HG03025 (cell line): ENCODE measurements around the gene CKS1B.

Experiments
- ATAC-seq: cut with Tn5 transposase; IDR thresholded peaks from one replicate; pipeline ENCODE4 v1.9.1; 2021; ENCODE audit warnings: mild to moderate bottlenecking, moderate library complexity; ENCODE audit not compliant: unreplicated experiment, low FRiP score

CKS1B gene

DNA sequence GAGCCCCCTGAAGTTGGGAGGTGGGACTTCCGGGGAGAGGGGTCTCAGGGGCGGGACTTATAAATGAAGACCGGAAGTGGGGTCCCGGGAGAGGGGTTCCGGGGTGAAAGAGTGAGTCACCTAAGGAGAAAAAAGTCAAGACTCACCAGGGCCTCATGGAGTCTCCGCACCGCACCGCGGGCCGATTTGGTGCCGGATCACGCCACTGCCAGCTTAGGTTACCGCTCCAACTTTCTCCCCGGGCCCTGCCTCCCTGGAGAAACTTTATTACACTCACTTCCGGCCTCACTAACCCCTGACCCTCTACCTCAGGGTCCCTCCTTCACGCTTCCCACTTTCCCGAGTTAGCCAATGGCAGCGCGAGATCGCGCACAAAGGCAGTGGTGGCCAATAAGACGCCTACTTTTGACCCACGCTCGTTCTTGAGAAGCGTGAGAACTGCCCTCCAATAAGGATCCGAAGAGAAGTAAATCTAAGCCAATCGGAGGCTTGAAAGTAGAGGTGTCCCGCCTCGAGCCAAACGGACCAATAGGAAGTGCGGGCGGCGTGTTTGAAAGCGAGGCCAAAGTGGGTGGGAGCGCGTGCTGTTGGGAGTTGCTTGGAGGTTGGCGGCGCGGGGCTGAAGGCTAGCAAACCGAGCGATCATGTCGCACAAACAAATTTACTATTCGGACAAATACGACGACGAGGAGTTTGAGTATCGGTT is at the start of gene CKS1B:
Gene CKS1B (plus strand): TSS at position 580 of the 706 bp plus-strand sequence. CDS start 65 bp downstream, at position 645.
- ATAC-seq, result peak; percentile 72

DNA sequence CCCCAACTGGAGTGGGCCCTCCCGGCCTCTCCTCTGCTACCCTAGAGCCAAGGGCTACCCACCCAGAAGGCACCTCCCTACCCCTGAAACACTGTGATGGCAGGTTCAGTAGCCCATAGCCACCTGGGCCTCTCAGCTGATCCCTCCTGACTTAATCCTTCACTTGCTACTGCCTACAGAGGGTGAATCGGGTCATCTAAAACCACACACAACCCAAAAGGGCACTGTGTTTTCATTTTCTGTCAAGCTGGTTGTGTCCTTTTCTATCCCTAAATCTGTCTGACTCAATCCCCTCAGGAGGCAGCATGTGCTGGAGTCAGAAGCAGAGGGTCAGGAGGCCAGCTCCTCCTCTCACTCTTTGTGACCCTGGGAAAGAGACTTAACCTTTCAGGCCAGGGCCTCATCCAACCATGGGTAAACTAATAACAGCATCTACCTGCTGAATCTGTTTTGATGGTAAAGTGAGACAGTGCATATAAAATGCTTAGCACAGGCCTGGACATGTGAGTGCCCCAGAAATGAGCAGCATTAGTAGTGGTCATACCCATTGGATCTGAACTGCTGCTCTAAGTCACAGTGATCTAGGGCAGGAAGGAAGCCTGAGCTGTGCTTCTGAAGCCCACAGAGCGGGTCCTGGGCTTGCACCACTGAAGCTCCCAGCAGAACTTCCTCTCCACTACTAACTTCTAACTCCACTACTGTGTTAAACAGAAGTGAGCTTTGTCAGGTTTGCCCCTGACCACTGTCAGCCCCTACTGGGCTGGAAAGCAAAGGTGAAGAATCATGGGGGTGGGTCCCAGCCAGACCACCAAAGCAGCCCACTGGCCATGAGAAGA is 48.9 kb upstream of the CKS1B start:
- no peak for ATAC-seq

DNA sequence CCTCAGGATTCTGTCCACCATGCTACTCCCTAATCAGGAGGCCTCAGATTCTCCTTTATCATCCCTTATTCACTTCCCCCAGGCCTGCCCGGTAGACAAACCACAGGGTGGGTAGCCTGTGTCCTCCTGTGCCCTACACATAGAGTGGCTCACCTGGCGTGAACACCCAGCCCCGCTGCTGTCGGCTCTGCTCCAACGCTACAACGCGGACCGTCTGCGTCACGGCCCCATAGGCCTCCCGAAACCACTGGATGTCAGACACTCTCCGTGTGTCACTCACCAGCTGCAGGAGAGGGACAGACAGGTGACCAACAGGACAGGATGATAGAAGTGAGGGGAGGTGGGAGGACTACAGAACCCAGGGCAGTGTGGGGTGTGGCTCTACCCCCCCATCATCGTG is 48.3 kb upstream of the CKS1B start:
- ATAC-seq, result no peak

DNA sequence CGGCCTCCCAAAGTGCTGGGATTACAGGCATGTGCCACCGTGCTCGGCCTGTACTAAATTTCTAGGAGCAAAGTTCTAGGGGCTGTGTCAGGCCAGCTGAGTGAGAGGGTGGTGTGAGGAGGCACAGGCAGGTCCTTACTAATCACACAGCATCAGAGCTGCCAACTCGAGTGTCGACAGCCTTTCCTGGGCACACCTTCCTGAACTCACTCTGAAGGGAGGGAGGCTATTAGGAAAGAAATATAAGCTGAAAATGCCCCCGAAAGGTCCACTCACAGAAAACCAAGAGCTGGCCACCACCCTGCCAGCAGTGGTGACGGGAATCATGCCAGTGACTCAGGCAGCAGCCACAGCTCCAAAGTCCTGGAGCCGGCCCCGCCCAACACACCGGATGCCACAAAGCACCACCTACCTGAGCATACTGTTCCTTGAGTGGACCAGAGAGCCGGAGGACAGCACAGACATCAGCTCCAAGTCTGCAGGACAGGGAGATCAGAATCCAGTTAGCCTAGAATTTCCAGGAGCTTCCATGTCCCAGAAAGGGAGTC is 42.5 kb upstream of the CKS1B start:
- no peak for ATAC-seq

GRCh38 chr1:154934358-154934948 is 40.0 kb upstream of the CKS1B start:
- no peak for ATAC-seq

DNA sequence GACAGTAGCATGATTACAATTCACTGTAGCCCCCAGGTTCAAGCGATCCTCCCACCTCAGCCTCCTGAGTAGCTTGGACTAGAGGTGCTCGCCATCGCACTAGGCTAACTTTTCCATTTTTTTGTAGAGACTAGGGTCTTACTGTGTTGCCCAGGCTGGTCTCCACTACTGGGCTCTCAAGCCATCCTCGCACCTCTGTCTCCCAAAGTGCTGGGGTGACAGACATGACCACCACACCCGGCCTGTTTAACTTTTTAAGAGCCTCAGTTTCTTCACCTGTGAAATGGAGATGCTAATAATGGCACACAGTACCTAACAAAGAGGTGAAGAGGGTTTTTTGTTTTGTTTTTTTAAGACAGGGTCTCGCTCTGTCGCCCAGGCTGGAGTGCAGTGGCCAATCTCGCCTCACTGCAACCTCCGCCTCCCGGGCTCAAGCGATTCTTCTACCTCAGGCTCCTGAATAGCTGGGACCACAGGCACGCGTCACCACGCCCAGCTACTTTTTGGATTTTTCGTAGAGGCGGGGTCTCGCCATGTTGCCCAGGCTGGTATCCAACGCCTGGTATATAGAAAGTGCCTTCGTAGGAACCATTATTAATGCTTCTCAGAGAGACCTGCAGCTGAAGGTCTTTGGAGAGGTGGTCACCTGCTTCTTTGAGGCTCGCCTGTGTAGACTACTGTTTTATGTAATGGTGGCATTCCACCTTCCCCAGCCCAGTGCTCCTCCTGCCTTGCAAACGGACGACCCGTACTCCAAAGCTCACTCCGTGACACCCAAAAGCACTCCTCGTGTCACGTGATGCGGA is 38.5 kb upstream of the CKS1B start:
- no peak for ATAC-seq

GRCh38 chr1:154936555-154937084 is 37.9 kb upstream of the CKS1B start, which contains the start of gene PMVK:
Gene PMVK, minus strand, starts transcription at chr1:154936719. Its CDS starts 34 bp downstream, at chr1:154936685.
- ATAC-seq, result peak; percentile 74

DNA sequence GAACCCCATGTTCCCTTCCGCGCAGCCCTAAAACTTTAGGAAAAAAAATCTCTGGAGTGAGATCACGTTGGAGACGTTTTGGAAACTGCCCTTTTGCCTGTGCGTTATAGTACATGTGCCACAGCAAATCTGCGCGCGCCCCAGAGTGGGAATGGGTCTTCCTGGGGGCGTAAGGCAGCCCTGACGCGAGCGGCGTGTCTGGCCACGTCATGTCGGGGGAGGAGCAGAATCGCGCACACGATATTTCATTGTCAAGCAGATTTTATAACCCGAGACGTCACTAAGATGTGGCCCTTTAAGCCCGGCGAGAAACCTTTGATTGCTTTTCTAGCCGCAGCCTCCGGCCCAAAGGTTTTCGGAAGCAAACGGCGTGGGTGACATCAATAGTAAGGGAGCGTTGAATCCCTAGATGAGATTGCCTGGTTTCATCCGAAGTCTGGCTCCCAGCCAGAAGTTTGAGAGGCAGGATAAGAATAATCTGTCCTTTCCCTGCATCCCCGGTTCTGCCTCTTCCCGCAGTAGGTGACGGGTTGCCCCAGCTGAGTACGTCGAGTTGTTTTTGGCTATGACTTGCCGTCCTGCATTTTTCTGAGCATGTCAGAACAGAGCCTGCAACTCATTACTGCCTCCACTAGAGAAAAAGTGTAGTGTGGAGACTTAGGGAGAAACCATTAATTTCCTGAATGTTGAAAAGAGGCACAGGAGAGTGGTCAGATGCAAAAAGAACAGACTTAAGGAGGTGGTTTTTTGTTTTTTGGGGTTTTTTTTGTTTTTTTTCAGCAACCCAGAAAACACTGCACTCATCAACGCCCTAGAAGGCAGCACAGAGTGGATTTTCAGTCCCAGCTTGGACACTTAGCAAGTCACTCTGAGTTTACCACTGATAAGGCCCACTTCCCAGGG is 37.1 kb upstream of the CKS1B start:
- ATAC-seq, result peak; percentile 50

DNA sequence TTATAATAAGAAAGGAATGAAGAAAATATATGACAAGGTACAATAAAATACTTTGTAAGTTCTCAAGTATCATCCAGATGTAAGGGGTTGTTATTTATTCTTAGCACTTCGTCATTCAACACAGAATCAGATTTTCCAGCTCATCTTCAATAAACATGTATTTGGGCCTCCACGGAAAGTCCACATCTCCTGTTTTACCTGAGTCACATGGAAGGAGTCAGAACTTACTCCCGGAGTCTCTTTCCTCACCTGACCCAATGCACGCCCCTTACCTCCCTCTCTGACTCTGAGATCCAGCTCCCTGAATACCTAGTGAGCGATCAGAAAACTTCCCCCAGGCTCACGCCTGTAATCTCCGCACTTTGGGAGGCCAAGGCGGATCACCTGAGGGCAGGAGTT is 36.5 kb upstream of the CKS1B start:
- no peak for ATAC-seq

GRCh38 chr1:154938604-154939399 is 35.7 kb upstream of the CKS1B start:
- no peak for ATAC-seq

DNA sequence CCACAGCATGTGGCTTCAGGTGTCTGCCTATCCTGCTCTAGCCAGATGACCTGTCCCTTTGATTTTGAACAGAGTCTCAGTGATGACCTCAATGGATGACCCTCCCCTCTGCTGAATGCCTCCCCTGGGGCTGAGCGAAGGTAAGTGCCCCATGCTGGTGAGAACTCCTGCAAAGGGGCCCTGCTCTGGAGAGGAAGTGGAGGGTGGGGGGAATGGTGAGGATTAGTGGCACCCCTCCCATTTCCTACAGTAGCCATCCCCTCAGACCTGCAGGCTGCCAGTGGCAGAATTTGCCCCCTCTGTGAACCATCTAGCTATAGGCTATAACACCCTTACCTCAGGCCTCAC is 34.3 kb upstream of the CKS1B start:
- ATAC-seq, result no peak

DNA sequence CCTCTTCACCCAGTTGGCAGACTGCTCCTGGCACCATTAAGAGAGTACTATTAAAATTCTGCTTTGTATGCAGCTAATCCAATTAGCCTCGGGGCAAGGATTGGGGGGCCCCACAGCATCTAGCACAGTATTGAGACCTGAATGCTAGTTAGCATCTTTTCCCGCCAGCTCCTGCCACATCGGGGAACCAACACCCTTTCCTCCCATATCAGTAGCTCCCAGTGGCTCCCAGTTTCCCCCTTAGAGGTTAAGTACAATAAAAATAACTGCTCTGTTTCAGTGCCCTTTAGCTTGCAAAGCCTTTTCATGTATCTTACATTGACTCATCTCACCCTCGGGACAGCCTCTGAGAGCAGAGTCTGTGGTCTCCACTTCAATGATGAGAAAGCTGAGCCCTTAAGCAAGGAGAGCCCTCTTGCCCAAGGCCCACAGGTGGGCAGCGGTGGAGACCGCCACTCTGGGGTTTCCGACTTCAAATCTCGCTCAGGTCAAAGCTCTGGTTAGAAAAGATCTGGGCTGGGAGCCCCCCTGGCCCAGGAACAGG is 33.8 kb upstream of the CKS1B start:
- no peak for ATAC-seq

DNA sequence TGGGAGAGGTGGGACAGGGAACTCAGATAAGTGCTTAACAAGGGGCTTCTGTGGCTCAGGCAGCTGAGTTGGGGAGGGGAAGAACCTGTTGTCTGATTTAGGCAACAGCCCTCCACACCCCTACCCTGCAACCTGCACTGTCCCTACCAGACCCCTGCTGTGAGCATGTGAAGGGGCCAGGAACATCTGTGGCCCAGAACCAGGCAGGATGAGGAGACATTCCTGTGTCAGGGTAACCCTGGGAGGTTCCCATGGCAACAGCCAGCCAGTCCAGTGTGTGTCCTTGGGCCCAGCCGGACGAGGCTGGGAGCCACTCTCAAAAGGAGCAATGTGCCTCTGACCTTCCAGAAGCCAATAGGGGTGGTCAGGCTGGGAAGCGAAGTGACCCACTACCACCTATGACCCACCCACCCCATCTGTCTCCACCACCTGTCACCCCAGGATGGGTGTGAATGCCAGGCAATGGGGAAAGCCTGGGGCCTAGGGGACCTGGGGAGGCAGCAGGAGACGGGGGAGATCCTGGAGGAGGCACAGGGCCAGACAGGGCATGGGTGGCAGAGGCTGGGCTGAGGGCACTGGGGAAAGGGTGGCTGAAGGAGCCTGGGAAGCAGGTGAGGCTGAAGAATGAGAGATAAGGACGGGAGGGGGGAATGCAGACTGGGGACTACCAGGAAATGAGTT is 33.0 kb upstream of the CKS1B start:
- ATAC-seq, result no peak

DNA sequence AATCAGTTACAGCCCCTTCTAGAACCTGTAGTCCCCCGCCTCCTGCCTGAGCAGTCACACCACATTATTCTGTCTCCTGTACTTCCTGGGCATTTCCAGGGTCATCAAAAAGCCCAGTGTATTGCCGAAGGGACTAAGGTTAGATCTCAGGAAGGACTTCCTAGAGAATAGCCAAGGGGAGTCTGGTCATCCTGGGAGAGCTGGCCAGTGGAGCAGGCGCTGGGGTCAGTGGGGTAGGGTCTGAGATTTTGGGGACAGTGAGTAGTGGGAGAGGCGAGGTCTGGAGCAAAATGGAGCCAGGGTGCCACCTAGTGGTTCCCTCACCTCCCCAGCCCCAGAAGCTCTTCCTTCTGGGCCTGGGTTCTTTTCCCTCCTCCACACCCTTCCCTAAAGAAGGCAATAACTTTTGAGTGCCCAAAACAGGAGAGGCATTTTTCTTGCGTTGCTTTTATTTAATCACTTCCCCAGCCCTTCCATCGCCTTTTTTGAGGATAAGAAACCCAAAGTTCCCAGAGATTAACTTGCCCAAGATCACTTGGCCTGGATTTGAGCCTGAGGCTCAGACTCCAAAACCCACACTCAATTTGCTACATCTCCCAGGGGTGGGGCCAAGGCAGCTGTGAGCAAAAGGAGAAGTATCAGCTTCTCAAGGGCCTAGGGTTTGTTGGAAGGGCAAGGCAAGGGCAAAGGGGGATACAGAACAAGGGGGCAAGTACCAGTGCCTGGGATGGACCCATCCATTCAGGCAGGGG is 30.7 kb upstream of the CKS1B start:
- no peak for ATAC-seq

- no peak for ATAC-seq
Measured at GRCh38 chr1:154944401-154945159, 29.9 kb upstream of the CKS1B start.
